ENCODE data around the gene POLA2. TPM values are rescaled to one million over a fixed set of nuclear protein-coding genes. Genes with fewer than 3 reads are reported as not detected.

The POLA2 gene
- total and polyA plus RNA-seq, 5 experiments from 2014 or later, result 9.7 to 24.7 (median 13.5) TPM

- H3K36me3 Mint-ChIP-seq, result peaks cover 2 to 66% (median 29%) of the 10 kb centered on the region in 3 donors
- POLR2A ChIA-PET, result interaction anchor here (0.7 to 1.4 kb wide), 5 partner anchors 40 to 937 kb away, joined by 3 to 6 read pairs (median 5); no protein-coding TSS in a partner anchor
These were observed 14.1 kb downstream of the POLA2 start for GRCh38 chr11:65275906-65276305.

GRCh38 chr11:65277631-65278277, 16.0 kb downstream of the POLA2 start:
- no peaks in the 10 kb centered on the region for H3K27me3 Mint-ChIP-seq
- peaks cover 0 to 74% (median 39%) of the 10 kb centered on the region in 3 donors for H3K36me3 Mint-ChIP-seq
- ATAC-seq, result no peak
- H3K27ac Mint-ChIP-seq, result no peak overlapping the region
- H3K4me1 Mint-ChIP-seq, result peaks cover 0 to 5% (median 0%) of the 10 kb centered on the region in 4 donors
- no peak for DNase-seq
- H3K4me3 Mint-ChIP-seq, result no peak overlapping the region
- POLR2A ChIA-PET, result interaction anchor here (1.3 kb wide), 1 partner anchor 104 kb away, joined by 3 read pairs; no protein-coding TSS in a partner anchor
- no peaks in the 10 kb centered on the region for H3K9me3 Mint-ChIP-seq

More at GRCh38 chr11:65275906-65276305, 14.1 kb downstream of the POLA2 start:
- Mint-ChIP-seq H3K27me3 (no peaks in the 10 kb centered on the region), H3K4me3 (no peak overlapping the region), H3K4me1 (peaks cover 0 to 5% (median 0%) of the 10 kb centered on the region in 4 donors), H3K9me3 (no peaks in the 10 kb centered on the region), H3K27ac (peak overlapping the region in 1 of 10 donors; percentile 17)
- DNase-seq (no peak), ATAC-seq (no peak)

GRCh38 chr11:65278356-65278755, 16.6 kb downstream of the POLA2 start:
- no peak overlapping the region for H3K4me3 Mint-ChIP-seq
- no peak for DNase-seq
- ATAC-seq, result no peak
- H3K27ac Mint-ChIP-seq, result peak overlapping the region in 1 of 10 donors; percentile 94
- H3K36me3 Mint-ChIP-seq, result peaks cover 0 to 72% (median 39%) of the 10 kb centered on the region in 3 donors
- H3K4me1 Mint-ChIP-seq, result peaks cover 0 to 5% (median 0%) of the 10 kb centered on the region in 4 donors
- no peaks in the 10 kb centered on the region for H3K9me3 Mint-ChIP-seq
- POLR2A ChIA-PET, result no interaction called here
- H3K27me3 Mint-ChIP-seq, result no peaks in the 10 kb centered on the region

- Mint-ChIP-seq H3K27me3 (no peaks in the 10 kb centered on the region), H3K36me3 (peaks cover 0 to 76% (median 39%) of the 10 kb centered on the region in 3 donors), H3K9me3 (no peaks in the 10 kb centered on the region), H3K4me1 (peaks cover 0 to 5% (median 0%) of the 10 kb centered on the region in 4 donors), H3K27ac (peak overlapping the region in 2 of 10 donors; percentile 3 to 94), H3K4me3 (no peak overlapping the region)
- DNase-seq, result no peak
- ATAC-seq, result no peak
- POLR2A ChIA-PET, result no interaction called here
These were observed 17.5 kb downstream of the POLA2 start for GRCh38 chr11:65279279-65279678.

- POLR2A ChIA-PET, result interaction anchor here (0.6 to 1.3 kb wide), 2 partner anchors 17 to 505 kb away, joined by 3 to 8 read pairs; partner anchors contain the start of gene POLA2
- peak overlapping the region in 1 of 10 donors; percentile 15 for H3K4me3 Mint-ChIP-seq
- H3K9me3 Mint-ChIP-seq, result no peaks in the 10 kb centered on the region
- no peaks in the 10 kb centered on the region for H3K27me3 Mint-ChIP-seq
- peaks cover 0 to 80% (median 39%) of the 10 kb centered on the region in 3 donors for H3K36me3 Mint-ChIP-seq
- ATAC-seq (peak in 1 of 2 donors; percentile 96), DNase-seq (no peak)
- H3K27ac Mint-ChIP-seq, result peak overlapping the region in 3 of 10 donors; percentile 47 to 94 (median 67)
- H3K4me1 Mint-ChIP-seq, result peaks cover 0 to 5% (median 0%) of the 10 kb centered on the region in 4 donors
These were observed 18.1 kb downstream of the POLA2 start for GRCh38 chr11:65279741-65280440.

- DNase-seq, result no peak
These were observed 18.9 kb downstream of the POLA2 start for GRCh38 chr11:65280646-65281045.

GRCh38 chr11:65286686-65287085, 24.9 kb downstream of the POLA2 start:
- peaks cover 4 to 82% (median 21%) of the 10 kb centered on the region in 3 donors for H3K36me3 Mint-ChIP-seq
- H3K27ac Mint-ChIP-seq, result peak overlapping the region in 1 of 10 donors; percentile 24
- no peak for DNase-seq
- no peak overlapping the region for H3K4me3 Mint-ChIP-seq
- H3K9me3 Mint-ChIP-seq, result no peaks in the 10 kb centered on the region
- ATAC-seq, result no peak
- peaks cover 0 to 9% (median 0%) of the 10 kb centered on the region in 4 donors for H3K4me1 Mint-ChIP-seq
- H3K27me3 Mint-ChIP-seq, result no peaks in the 10 kb centered on the region
- POLR2A ChIA-PET, result no interaction called here

More at GRCh38 chr11:65280646-65281045, 18.9 kb downstream of the POLA2 start:
- peak overlapping the region in 1 of 10 donors; percentile 94 for H3K27ac Mint-ChIP-seq
- ATAC-seq, result no peak
- peaks cover 0 to 86% (median 39%) of the 10 kb centered on the region in 3 donors for H3K36me3 Mint-ChIP-seq
- H3K27me3 Mint-ChIP-seq, result no peaks in the 10 kb centered on the region
- peaks cover 0 to 5% (median 0%) of the 10 kb centered on the region in 4 donors for H3K4me1 Mint-ChIP-seq
- no peaks in the 10 kb centered on the region for H3K9me3 Mint-ChIP-seq
- POLR2A ChIA-PET, result interaction anchor here (0.6 to 1.3 kb wide), 2 partner anchors 18 to 506 kb away, joined by 3 to 8 read pairs; partner anchors contain the start of gene POLA2
- no peak overlapping the region for H3K4me3 Mint-ChIP-seq

GRCh38 chr11:65287601-65288000, 25.8 kb downstream of the POLA2 start:
- Mint-ChIP-seq H3K27me3 (no peaks in the 10 kb centered on the region), H3K36me3 (peaks cover 4 to 77% (median 12%) of the 10 kb centered on the region in 3 donors), H3K4me1 (peaks cover 0 to 9% (median 0%) of the 10 kb centered on the region in 4 donors), H3K9me3 (no peaks in the 10 kb centered on the region), H3K27ac (peak overlapping the region in 2 of 10 donors; percentile 24 to 34), H3K4me3 (no peak overlapping the region)
- POLR2A ChIA-PET, result no interaction called here
- DNase-seq (no peak), ATAC-seq (no peak)

- DNase-seq (no peak), ATAC-seq (no peak)
- POLR2A ChIA-PET, result no interaction called here
- peaks cover 0 to 9% (median 0%) of the 10 kb centered on the region in 4 donors for H3K4me1 Mint-ChIP-seq
- no peaks in the 10 kb centered on the region for H3K27me3 Mint-ChIP-seq
- no peaks in the 10 kb centered on the region for H3K9me3 Mint-ChIP-seq
- H3K4me3 Mint-ChIP-seq, result no peak overlapping the region
- peak overlapping the region in 3 of 10 donors; percentile 7 to 23 (median 20) for H3K27ac Mint-ChIP-seq
- peaks cover 4 to 77% (median 12%) of the 10 kb centered on the region in 3 donors for H3K36me3 Mint-ChIP-seq
These were observed 27.2 kb downstream of the POLA2 start for GRCh38 chr11:65288706-65289536.

GRCh38 chr11:65290448-65291165, 28.8 kb downstream of the POLA2 start:
- H3K27me3 Mint-ChIP-seq, result no peaks in the 10 kb centered on the region
- H3K9me3 Mint-ChIP-seq, result no peaks in the 10 kb centered on the region
- peaks cover 0 to 9% (median 0%) of the 10 kb centered on the region in 4 donors for H3K4me1 Mint-ChIP-seq
- peak overlapping the region in 1 of 10 donors; percentile 48 for H3K4me3 Mint-ChIP-seq
- no peak for DNase-seq
- H3K36me3 Mint-ChIP-seq, result peaks cover 4 to 82% (median 16%) of the 10 kb centered on the region in 3 donors
- POLR2A ChIA-PET, result no interaction called here
- no peak for ATAC-seq
- peak overlapping the region in 3 of 10 donors; percentile 13 to 83 (median 63) for H3K27ac Mint-ChIP-seq

- Mint-ChIP-seq H3K36me3 (peaks cover 4 to 84% (median 19%) of the 10 kb centered on the region in 3 donors), H3K27me3 (no peaks in the 10 kb centered on the region), H3K27ac (no peak overlapping the region), H3K4me1 (peaks cover 0 to 9% (median 0%) of the 10 kb centered on the region in 4 donors), H3K4me3 (no peak overlapping the region), H3K9me3 (no peaks in the 10 kb centered on the region)
- ATAC-seq (no peak), DNase-seq (no peak)
- POLR2A ChIA-PET, result interaction anchor here (0.6 kb wide), 1 partner anchor 126 kb away, joined by 3 read pairs; no protein-coding TSS in a partner anchor
These were observed 29.9 kb downstream of the POLA2 start for GRCh38 chr11:65291613-65292012.
